CD14-positive monocyte (primary cell): ENCODE data around the gene IVNS1ABP. TPM values are rescaled to one million over a fixed set of nuclear protein-coding genes. Genes with fewer than 3 reads are reported as not detected.

Source experiments
- DNase-seq, 3 donors: peaks; one replicate each; pipeline ENCODE4 v3.0.0-alpha.2; 2011 to 2022
- H2AFZ ChIP-seq: 2 replicates; pipeline ENCODE4 v1.6.0; 2012; ENCODE audit warnings: mild to moderate bottlenecking, low read depth, low read length, inconsistent platforms; ENCODE audit not compliant: insufficient read depth, poor library complexity, severe bottlenecking
- H3K27ac ChIP-seq, 2 donors: 1 replicate in 1 of 2; 2 replicates in 1 of 2; pipeline ENCODE4 v1.5.1; 2012 to 2013; ENCODE audit warnings: low read length in 2 of 2, control low read depth in 1 of 2, inconsistent platforms in 1 of 2, low read depth in 1 of 2, mild to moderate bottlenecking in 1 of 2
- H3K27me3 ChIP-seq, 2 donors: one replicate each; pipeline versions ENCODE4 v1.6.0 to v1.6.1; 2011 to 2013; ENCODE audit warnings: low read length in 2 of 2; ENCODE audit not compliant: control insufficient read depth in 2 of 2, insufficient read depth in 2 of 2
- H3K36me3 ChIP-seq, 2 donors: replicated peaks in 1 of 2; 1 replicate in 1 of 2; 2 replicates in 1 of 2; pipeline versions ENCODE4 v1.5.1 to v1.6.1; 2012 to 2013; ENCODE audit warnings: low read length in 2 of 2, control low read depth in 1 of 2, inconsistent platforms in 1 of 2, mild to moderate bottlenecking in 1 of 2; ENCODE audit not compliant: insufficient read depth in 2 of 2, control insufficient read depth in 1 of 2
- H3K4me1 ChIP-seq, 2 donors: 1 replicate in 1 of 2; 2 replicates in 1 of 2; pipeline versions ENCODE4 v1.5.1 to v1.6.1; 2012 to 2013; ENCODE audit warnings: low read length in 2 of 2, control low read depth in 1 of 2, inconsistent platforms in 1 of 2, mild to moderate bottlenecking in 1 of 2, moderate library complexity in 1 of 2; ENCODE audit not compliant: insufficient read depth in 2 of 2, control insufficient read depth in 1 of 2
- H3K4me2 ChIP-seq: replicated peaks from 2 replicates; pipeline ENCODE3; 2012; ENCODE audit warnings: low read length, moderate library complexity, mild to moderate bottlenecking; ENCODE audit not compliant: poor library complexity, severe bottlenecking; ENCODE audit errors: extremely low read depth
- H3K4me3 ChIP-seq, 3 experiments: fragments of 200-600 bp in 1 of 3; sonication (generic) in 1 of 3; replicated peaks in 1 of 3; 1 replicate in 2 of 3; 2 replicates in 1 of 3; pipeline ENCODE4 v1.5.1; 2011 to 2013; ENCODE audit warnings: low read length in 3 of 3, mild to moderate bottlenecking in 3 of 3, control low read depth in 2 of 3, low read depth in 2 of 3, inconsistent platforms in 1 of 3, moderate library complexity in 1 of 3
- H3K79me2 ChIP-seq: 2 replicates; pipeline ENCODE4 v1.6.0; 2012; ENCODE audit warnings: mild to moderate bottlenecking, control low read depth, inconsistent platforms, low read length, moderate library complexity; ENCODE audit not compliant: insufficient read depth
- H3K9ac ChIP-seq: 2 replicates; pipeline ENCODE4 v1.6.0; 2017; ENCODE audit warnings: low read length, mild to moderate bottlenecking; ENCODE audit not compliant: insufficient read depth, poor library complexity, severe bottlenecking
- H3K9me3 ChIP-seq, 2 donors: replicated peaks in 1 of 2; 1 replicate in 1 of 2; 2 replicates in 1 of 2; pipeline versions ENCODE4 v1.5.1 to v1.6.1; 2012 to 2013; ENCODE audit warnings: low read length in 2 of 2, control low read depth in 1 of 2; ENCODE audit not compliant: control insufficient read depth in 1 of 2, insufficient read depth in 1 of 2
- H4K20me1 ChIP-seq: 2 replicates; pipeline ENCODE4 v1.6.0; 2012; ENCODE audit warnings: mild to moderate bottlenecking, low read length, control low read depth, moderate library complexity; ENCODE audit not compliant: insufficient read depth
- H3K27ac Mint-ChIP-seq, 7 donors: one replicate each; pipeline ENCODE4 v1.8.0; 2020; ENCODE audit warnings: mild to moderate bottlenecking in 7 of 7, mixed read lengths in 7 of 7, moderate library complexity in 6 of 7, inconsistent platforms in 2 of 7
- H3K27me3 Mint-ChIP-seq, 3 donors: one replicate each; pipeline ENCODE4 v1.8.0; 2021 to 2022; ENCODE audit warnings: low read depth in 3 of 3, mild to moderate bottlenecking in 3 of 3, mixed read lengths in 3 of 3, moderate library complexity in 3 of 3, inconsistent platforms in 1 of 3
- H3K36me3 Mint-ChIP-seq, 2 donors: one replicate each; pipeline ENCODE4 v1.8.0; 2020; ENCODE audit warnings: mixed read lengths in 2 of 2, inconsistent platforms in 1 of 2, mild to moderate bottlenecking in 1 of 2
- H3K4me1 Mint-ChIP-seq: one replicate; pipeline ENCODE4 v1.8.0; 2020; ENCODE audit warnings: mild to moderate bottlenecking, mixed read lengths
- H3K4me3 Mint-ChIP-seq, 2 donors: one replicate each; pipeline ENCODE4 v1.8.0; 2020; ENCODE audit warnings: mild to moderate bottlenecking in 2 of 2, mixed read lengths in 2 of 2, moderate library complexity in 1 of 2
- H3K9me3 Mint-ChIP-seq, 7 donors: one replicate each; pipeline ENCODE4 v1.8.0; 2020 to 2022; ENCODE audit warnings: mixed read lengths in 7 of 7, mild to moderate bottlenecking in 6 of 7, moderate library complexity in 6 of 7, inconsistent platforms in 2 of 7
- CTCF ChIP-seq: fragments of 200-600 bp; IDR thresholded peaks from one replicate; pipeline ENCODE4 v1.8.0; 2022; ENCODE audit warnings: antibody characterized with exemption, mild to moderate bottlenecking
- WGBS: methylation state at CpG from one replicate; pipeline ENCODE4 v1.1.5; 2013; ENCODE audit warnings: missing lambda C conversion rate; ENCODE audit not compliant: insufficient coverage; 5-methylcytosine and 5-hydroxymethylcytosine counted together
- intact Hi-C, 2 donors: fragments of 100-400 bp; cut with micrococcal nuclease; formaldehyde crosslinking; loops; one replicate each; pipeline versions ENCODE4 v1.15.0 to v1.15.1; 2023
- polyA plus RNA-seq, 3 donors: library from polyadenylated mRNA; depleted of rRNA in 1 of 3; unstranded in 2 of 3; stranded (reverse) in 1 of 3; fragments of 300-500 nt in 2 of 3; fragments of >200 nt in 1 of 3; fragmentation: Illumina TruSeq in 2 of 3; gene quantifications; 1 replicate in 2 of 3; 2 replicates in 1 of 3; pipeline ENCODE4 v1.2.3, GENCODE V29; 2012 to 2021
- small RNA-seq: library from RNA; depleted of rRNA; stranded (forward); fragments of <200 nt; gene quantifications from one replicate; pipeline ENCODE3, GENCODE V24; 2012; ENCODE audit warnings: low read depth; ENCODE audit not compliant: insufficient read length

IVNS1ABP gene
- polyA plus RNA-seq, 3 donors: 50.9 to 97.7 (median 69.2) TPM

GRCh38 chr1:185250063-185250462 is 67.0 kb downstream of the IVNS1ABP start:
- WGBS: 96% methylated on average over 4 of the region's 4 CpGs
- Histone ChIP-seq H3K27ac (no peak overlapping the region), H3K4me3 (no peak overlapping the region), H3K36me3 (no peaks in the 10 kb centered on the region), H3K9ac (no peak overlapping the region), H3K4me2 (no peak overlapping the region), H2AFZ (no peak overlapping the region), H3K27me3 (no peaks in the 10 kb centered on the region), H3K79me2 (no peaks in the 10 kb centered on the region), H4K20me1 (no peaks in the 10 kb centered on the region), H3K9me3 (no peaks in the 10 kb centered on the region), H3K4me1 (no peaks in the 10 kb centered on the region)
- intact Hi-C loops: no loop called here
- no peaks in the 10 kb centered on the region for H3K27me3 Mint-ChIP-seq
- no peaks in the 10 kb centered on the region for H3K4me1 Mint-ChIP-seq
- no peaks in the 10 kb centered on the region for H3K36me3 Mint-ChIP-seq
- peaks cover 0 to 4% (median 3%) of the 10 kb centered on the region in 7 donors for H3K9me3 Mint-ChIP-seq
- no peak overlapping the region for H3K27ac Mint-ChIP-seq
- TF ChIP-seq CTCF: no peak
- no peak overlapping the region for H3K4me3 Mint-ChIP-seq
- no peak for DNase-seq

- Mint-ChIP-seq H3K4me1 (no peaks in the 10 kb centered on the region), H3K27me3 (no peaks in the 10 kb centered on the region), H3K27ac (no peak overlapping the region), H3K9me3 (peaks cover 0 to 1% (median 0%) of the 10 kb centered on the region in 7 donors), H3K36me3 (no peaks in the 10 kb centered on the region), H3K4me3 (no peak overlapping the region)
- Histone ChIP-seq H3K79me2 (no peaks in the 10 kb centered on the region), H3K27me3 (no peaks in the 10 kb centered on the region), H3K4me3 (no peak overlapping the region), H3K4me2 (no peak overlapping the region), H3K9ac (no peak overlapping the region), H4K20me1 (no peaks in the 10 kb centered on the region), H3K27ac (no peak overlapping the region), H2AFZ (no peak overlapping the region), H3K9me3 (no peaks in the 10 kb centered on the region), H3K4me1 (no peaks in the 10 kb centered on the region), H3K36me3 (no peaks in the 10 kb centered on the region)
- DNase-seq: no peak
- no peak for TF ChIP-seq CTCF
- WGBS: 17% methylated on average over 1 of the region's 2 CpGs
- intact Hi-C loops: no loop called here
Observed at GRCh38 chr1:185249563-185249962, 67.5 kb downstream of the IVNS1ABP start.

Small RNA genes lying within 50 kb of the gene (small RNA-seq; reads per million reads assigned to genes)
- not detected for gene RF00019

Other genes with a start within 250 kb of the IVNS1ABP start
- 10 to 100 TPM in 1 of 3 donors, 1 to 10 TPM in 2; 5.0 to 11.5 (median 7.4) TPM for gene TRMT1L, start 160.3 kb downstream of the IVNS1ABP start, polyA plus RNA-seq
- 1 to 10 TPM in 2 of 3 donors, under 1 TPM in 1; 0.89 to 2.8 (median 1.7) TPM for gene SWT1, start 160.1 kb downstream of the IVNS1ABP start, polyA plus RNA-seq